Peyer's patch (tissue), 4 donors: ENCODE results near the gene ZNF557. TPM values are rescaled to one million over a fixed set of nuclear protein-coding genes. Genes with fewer than 3 reads are reported as not detected.

Experiments
- DNase-seq, 3 donors: peaks; one replicate each; pipeline ENCODE4 v3.0.0-alpha.2; 2017 to 2019
- H3K27ac ChIP-seq, 4 donors: fragments of 200-600 bp; sonication (generic); one replicate each; pipeline ENCODE4 v1.5.1; 2016 to 2019
- H3K27me3 ChIP-seq, 2 donors: fragments of 200-600 bp; sonication (generic); one replicate each; pipeline ENCODE4 v1.5.1; 2019
- H3K36me3 ChIP-seq, 3 donors: fragments of 200-600 bp; sonication (generic); one replicate each; pipeline ENCODE4 v1.5.1; 2016 to 2019
- H3K4me1 ChIP-seq, 4 donors: fragments of 200-600 bp; sonication (generic); one replicate each; pipeline ENCODE4 v1.5.1; 2016 to 2019
- H3K4me3 ChIP-seq, 4 donors: fragments of 200-600 bp; sonication (generic); 1 replicate in 3 of 4; 2 replicates in 1 of 4; pipeline ENCODE4 v1.5.1; 2016 to 2019; ENCODE audit warnings: mild to moderate bottlenecking in 1 of 4
- H3K9me3 ChIP-seq, 4 donors: fragments of 200-600 bp; sonication (generic); one replicate each; pipeline ENCODE4 v1.5.1; 2016 to 2019; ENCODE audit warnings: mild to moderate bottlenecking in 1 of 4
- POLR2A ChIP-seq, 2 donors: fragments of 450-650 bp; IDR thresholded peaks; one replicate each; pipeline ENCODE4 v1.5.1; 2017; ENCODE audit warnings: antibody characterized with exemption in 2 of 2, mild to moderate bottlenecking in 2 of 2, moderate library complexity in 2 of 2
- total RNA-seq, 4 donors: library from RNA; depleted of rRNA; stranded (reverse); fragments of >200 nt; gene quantifications; one replicate each; pipeline ENCODE4 v1.1.0, GENCODE V29; 2016
- TF ChIP-seq, protein P1 (sequence below), 6 experiments: fragments of 450-650 bp in 4 of 6; fragments of 200-600 bp in 2 of 6; sonication (generic) in 1 of 6; IDR thresholded peaks; one replicate each; pipeline ENCODE4 v1.5.1; 2017 to 2019; ENCODE audit warnings: antibody characterized with exemption in 6 of 6, mild to moderate bottlenecking in 3 of 6, moderate library complexity in 1 of 6

The ZNF557 gene
- total RNA-seq, 4 donors from 2014 or later, result 9.6 to 14.9 (median 12.1) TPM

DNA sequence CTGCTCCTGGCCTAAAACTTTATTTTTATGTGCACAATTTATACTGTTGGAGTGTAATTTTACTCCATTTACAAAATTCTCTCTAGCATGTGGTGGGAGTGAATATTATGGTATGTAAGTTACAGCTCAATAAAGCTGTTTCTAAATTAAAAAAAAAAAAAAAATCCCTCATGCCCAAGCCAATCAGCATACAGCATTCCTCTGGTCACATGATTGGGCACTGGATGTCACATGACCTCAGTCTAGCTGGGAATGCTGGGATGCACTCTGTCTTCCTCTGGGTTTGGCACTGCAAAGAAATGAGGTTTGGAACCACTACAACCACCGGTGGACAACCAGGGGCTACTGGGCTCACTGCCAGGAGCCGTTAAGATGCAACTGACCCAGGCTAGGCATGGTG, 67.6 kb downstream of the ZNF557 start:
- Histone ChIP-seq H3K27ac (no peak overlapping the region), H3K9me3 (no peaks in the 10 kb centered on the region), H3K27me3 (no peaks in the 10 kb centered on the region), H3K4me1 (peaks cover 0 to 12% (median 0%) of the 10 kb centered on the region in 4 donors), H3K36me3 (peaks cover 0 to 72% (median 0%) of the 10 kb centered on the region in 3 donors), H3K4me3 (no peak overlapping the region)
- TF ChIP-seq, protein P1, sequence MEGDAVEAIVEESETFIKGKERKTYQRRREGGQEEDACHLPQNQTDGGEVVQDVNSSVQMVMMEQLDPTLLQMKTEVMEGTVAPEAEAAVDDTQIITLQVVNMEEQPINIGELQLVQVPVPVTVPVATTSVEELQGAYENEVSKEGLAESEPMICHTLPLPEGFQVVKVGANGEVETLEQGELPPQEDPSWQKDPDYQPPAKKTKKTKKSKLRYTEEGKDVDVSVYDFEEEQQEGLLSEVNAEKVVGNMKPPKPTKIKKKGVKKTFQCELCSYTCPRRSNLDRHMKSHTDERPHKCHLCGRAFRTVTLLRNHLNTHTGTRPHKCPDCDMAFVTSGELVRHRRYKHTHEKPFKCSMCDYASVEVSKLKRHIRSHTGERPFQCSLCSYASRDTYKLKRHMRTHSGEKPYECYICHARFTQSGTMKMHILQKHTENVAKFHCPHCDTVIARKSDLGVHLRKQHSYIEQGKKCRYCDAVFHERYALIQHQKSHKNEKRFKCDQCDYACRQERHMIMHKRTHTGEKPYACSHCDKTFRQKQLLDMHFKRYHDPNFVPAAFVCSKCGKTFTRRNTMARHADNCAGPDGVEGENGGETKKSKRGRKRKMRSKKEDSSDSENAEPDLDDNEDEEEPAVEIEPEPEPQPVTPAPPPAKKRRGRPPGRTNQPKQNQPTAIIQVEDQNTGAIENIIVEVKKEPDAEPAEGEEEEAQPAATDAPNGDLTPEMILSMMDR (IDR thresholded peaks at IDR 0.05), result no peak
- no peak for TF ChIP-seq POLR2A (IDR thresholded peaks at IDR 0.05)
- DNase-seq, result no peak

Other genes starting within 250 kb of the ZNF557 start
- 1 to 10 TPM in 1 of 4 donors, not detected in 3; 1.7 TPM for gene ADGRE1, start 182.1 kb upstream of the ZNF557 start, total RNA-seq
- not detected for gene MBD3L2B, start 48.3 kb upstream of the ZNF557 start, total RNA-seq
- gene MBD3L5, start 39.1 kb upstream of the ZNF557 start, total RNA-seq, result not detected
- not detected for gene MBD3L4, start 29.5 kb upstream of the ZNF557 start, total RNA-seq
- gene MBD3L2, start 20.4 kb upstream of the ZNF557 start, total RNA-seq, result not detected
- not detected for gene MBD3L3, start 11.0 kb upstream of the ZNF557 start, total RNA-seq
- gene INSR, start 224.7 kb downstream of the ZNF557 start, total RNA-seq, result 100 to 1,000 TPM; 125 to 191 (median 167) TPM